HepG2 (cell line): ENCODE results near the gene NTN3. TPM values are rescaled to one million over a fixed set of nuclear protein-coding genes. Genes with fewer than 3 reads are reported as not detected.

Source experiments
- ATAC-seq: fragments of 200-7000 bp; cut with Tn5 transposase; 3 replicates; pipeline ENCODE4 v1.9.1; 2020; ENCODE audit warnings: mild to moderate bottlenecking, moderate library complexity
- BruUV-seq: library from RNA; stranded (reverse); fragments of 400-500 nt; replicated peaks from 2 replicates; lab custom pipeline; 2021; lab: Mats Ljungman, UMichigan
- CTCF ChIA-PET: fragments of 300-600 bp; formaldehyde crosslinking; extraction: SDS; loops from one replicate; lab custom pipeline; 2021; ENCODE audit warnings: low total read pairs, inconsistent platforms, low intra/inter-chr PET ratio; lab: Yijun Ruan, JAX
- POLR2A ChIA-PET: fragments of 350-600 bp; sonication (Branson Sonifier 250); formaldehyde crosslinking; loops from one replicate; lab custom pipeline; 2020; ENCODE audit warnings: antibody characterized with exemption, inconsistent platforms; lab: Yijun Ruan, JAX
- DNase-seq: peaks from one replicate; pipeline ENCODE4 v3.0.0-alpha.2; 2015; ENCODE audit warnings: low spot score
- FAIRE-seq: peaks from 3 replicates; lab custom pipeline; 2011; peaks lifted over from hg19 to GRCh38; lab: Jason Lieb, UNC
- H2AFZ ChIP-seq: one replicate; pipeline ENCODE4 v1.6.1; 2011; ENCODE audit warnings: low read length, inconsistent platforms
- H3K27ac ChIP-seq: fragments of 300-600 bp; 3 replicates; pipeline ENCODE4 v1.8.0; 2011; ENCODE audit warnings: mixed run types, mild to moderate bottlenecking, mixed read lengths, low read length, inconsistent platforms; ENCODE audit not compliant: insufficient read depth; ENCODE audit errors: extremely low read length
- H3K27me3 ChIP-seq, 2 experiments: fragments of 200-600 bp in 1 of 2; 2 replicates in 1 of 2; 3 replicates in 1 of 2; pipeline versions ENCODE4 v1.6.0 to v1.8.0; 2011; ENCODE audit warnings: low read length in 2 of 2, mild to moderate bottlenecking in 2 of 2, moderate library complexity in 2 of 2, inconsistent platforms in 1 of 2; ENCODE audit not compliant: insufficient read depth in 2 of 2, control insufficient read depth in 1 of 2
- H3K36me3 ChIP-seq, 2 experiments: fragments of 200-600 bp in 1 of 2; replicated peaks in 1 of 2; 2 replicates in 1 of 2; 3 replicates in 1 of 2; pipeline versions ENCODE4 v1.5.1 to v1.8.0; 2011; ENCODE audit warnings: low read length in 2 of 2, inconsistent platforms in 1 of 2; ENCODE audit not compliant: insufficient read depth in 2 of 2, control insufficient read depth in 1 of 2
- H3K4me1 ChIP-seq: 2 replicates; pipeline ENCODE4 v1.5.1; 2012; ENCODE audit warnings: low read length, inconsistent platforms; ENCODE audit not compliant: insufficient read depth
- H3K4me2 ChIP-seq: 2 replicates; pipeline ENCODE4 v1.6.0; 2011; ENCODE audit warnings: low read depth, low read length, inconsistent platforms
- H3K4me3 ChIP-seq, 3 experiments: fragments of 200-600 bp in 1 of 3; sonication (generic), shearing (Covaris generic) in 1 of 3; replicated peaks in 1 of 3; 2 replicates each; pipeline ENCODE4 v1.5.1; 2011 to 2016; ENCODE audit warnings: low read length in 3 of 3, inconsistent platforms in 2 of 3, low read depth in 2 of 3, mild to moderate bottlenecking in 2 of 3, control low read depth in 1 of 3, mixed read lengths in 1 of 3; ENCODE audit not compliant: insufficient read depth in 1 of 3
- H3K79me2 ChIP-seq: one replicate; pipeline ENCODE4 v1.6.1; 2011; ENCODE audit warnings: low read length, inconsistent platforms; ENCODE audit not compliant: insufficient read depth
- H3K9ac ChIP-seq: 2 replicates; pipeline ENCODE4 v1.6.0; 2011; ENCODE audit warnings: mild to moderate bottlenecking, low read depth, low read length, inconsistent platforms; ENCODE audit not compliant: insufficient read depth
- H3K9me3 ChIP-seq: 2 replicates; pipeline ENCODE4 v1.5.1; 2012; ENCODE audit warnings: mild to moderate bottlenecking, low read length
- H4K20me1 ChIP-seq: 2 replicates; pipeline ENCODE4 v1.6.0; 2011; ENCODE audit warnings: inconsistent platforms, mild to moderate bottlenecking, low read length, moderate library complexity; ENCODE audit not compliant: insufficient read depth
- CENPX ChIP-seq: sonication (generic); formaldehyde crosslinking; IDR thresholded peaks from 2 replicates; pipeline ENCODE4 v1.9.0; 2021; ENCODE audit warnings: mild to moderate bottlenecking, missing genetic modification reagents, moderate library complexity
- ELF3 ChIP-seq: IDR thresholded peaks from 2 replicates; pipeline ENCODE4 v1.6.1; 2016; ENCODE audit warnings: missing genetic modification reagents, missing compliant biosample characterization
- GABPB1 ChIP-seq: IDR thresholded peaks from 2 replicates; pipeline ENCODE4 v1.6.1; 2016; ENCODE audit warnings: mild to moderate bottlenecking, missing genetic modification reagents, moderate library complexity, missing compliant biosample characterization
- HNRNPL ChIP-seq: fragments of 200-400 bp; formaldehyde crosslinking; IDR thresholded peaks from 2 replicates; pipeline ENCODE4 v1.6.1; 2017; ENCODE audit warnings: mild to moderate bottlenecking, low read depth, low read length
- MIER2 ChIP-seq: IDR thresholded peaks from 2 replicates; pipeline ENCODE4 v1.6.1; 2016; ENCODE audit warnings: missing biosample characterization, missing genetic modification reagents
- MTA1 ChIP-seq: sonication (generic); formaldehyde crosslinking; IDR thresholded peaks from 2 replicates; pipeline ENCODE4 v1.4.0; 2020; ENCODE audit warnings: missing genetic modification reagents, mild to moderate bottlenecking, borderline replicate concordance
- MXI1 ChIP-seq: IDR thresholded peaks from 3 replicates; pipeline ENCODE4 v1.6.1; 2012; ENCODE audit warnings: low read depth, low read length, inconsistent platforms, borderline replicate concordance
- NR2F6 ChIP-seq, 2 experiments: IDR thresholded peaks; 2 replicates each; pipeline ENCODE4 v1.6.1; 2016; ENCODE audit warnings: antibody characterized with exemption in 1 of 2, mild to moderate bottlenecking in 1 of 2
- RARA ChIP-seq: IDR thresholded peaks from 2 replicates; pipeline ENCODE4 v1.6.1; 2016; ENCODE audit warnings: missing genetic modification reagents, missing compliant biosample characterization
- SMC3 ChIP-seq: IDR thresholded peaks from 2 replicates; pipeline ENCODE4 v1.6.1; 2011; ENCODE audit warnings: low read length, improper control_type of control experiment
- SP4 ChIP-seq: sonication (generic); formaldehyde crosslinking; IDR thresholded peaks from 2 replicates; pipeline ENCODE4 v1.8.1; 2023; ENCODE audit warnings: mild to moderate bottlenecking, missing genetic modification reagents
- TEAD3 ChIP-seq: optimal IDR thresholded peaks from 2 replicates; pipeline ENCODE3; 2016; ENCODE audit warnings: borderline replicate concordance
- ZBTB33 ChIP-seq: sonication (generic); formaldehyde crosslinking; IDR thresholded peaks from 2 replicates; pipeline ENCODE4 v1.4.0; 2020; ENCODE audit warnings: missing genetic modification reagents
- ZFP36L2 ChIP-seq: sonication (generic); formaldehyde crosslinking; IDR thresholded peaks from 2 replicates; pipeline ENCODE4 v1.4.0; 2020; ENCODE audit warnings: missing genetic modification reagents
- ZNF484 ChIP-seq: sonication (generic); formaldehyde crosslinking; IDR thresholded peaks from 2 replicates; pipeline ENCODE4 v1.5.1; 2020; ENCODE audit warnings: mild to moderate bottlenecking, low read depth, missing genetic modification reagents, borderline replicate concordance
- ZNF501 ChIP-seq: sonication (generic); formaldehyde crosslinking; IDR thresholded peaks from 2 replicates; pipeline ENCODE4 v1.5.1; 2020; ENCODE audit warnings: mild to moderate bottlenecking, moderate library complexity, missing genetic modification reagents
- ZNF552 ChIP-seq: sonication (generic); formaldehyde crosslinking; IDR thresholded peaks from 2 replicates; pipeline ENCODE4 v1.9.0; 2022; ENCODE audit warnings: missing genetic modification reagents, mild to moderate bottlenecking, borderline replicate concordance
- WGBS: methylation state at CpG from one replicate; pipeline ENCODE4 v1.1.6; 2017; ENCODE audit warnings: low lambda C conversion rate; 5-methylcytosine and 5-hydroxymethylcytosine counted together
- in situ Hi-C: cut with HindIII; loops from 2 replicates; pipeline ENCODE4 v1.10.0; 2017; ENCODE audit warnings: low pct_unique_long_range_greater_than_20kb; ENCODE audit not compliant: extremely low pct_ligation_motif_present
- intact Hi-C: fragments of 100-400 bp; cut with micrococcal nuclease; formaldehyde crosslinking; loops from one replicate; pipeline ENCODE4 v1.10.0; 2022; ENCODE audit not compliant: unreplicated experiment
- polyA plus RNA-seq, 8 experiments: library from polyadenylated mRNA; depleted of rRNA in 3 of 8; stranded (reverse) in 7 of 8; unstranded in 1 of 8; fragments of >200 nt; fragmentation: Illumina TruSeq in 4 of 8; extraction: Trizol in 4 of 8; gene quantifications; 2 replicates each; pipeline versions ENCODE4 v1.2.1 to v1.2.3, GENCODE V29; 2011 to 2016; ENCODE audit warnings: low read depth in 4 of 8, missing spikeins in 1 of 8, mixed read lengths in 1 of 8; ENCODE audit not compliant: insufficient read depth in 1 of 8
- total RNA-seq, 5 experiments: library from RNA; depleted of rRNA; stranded (reverse); fragments of >200 nt; fragmentation: Illumina TruSeq; extraction: Trizol; gene quantifications; 2 replicates each; pipeline ENCODE4 v1.2.3, GENCODE V29; 2016; ENCODE audit warnings: low read depth in 1 of 5

The NTN3 gene
- total and polyA plus RNA-seq, 2 of the 13 experiments (the other 11 are each of a cell fraction or from before 2014, with no cell fraction given): 0.09 to 0.20 TPM

GRCh38 chr16:2500918-2501750, 30.0 kb downstream of the NTN3 start:
- intact Hi-C loops: loop anchor here (1.0 to 10.0 kb wide), 2 partner anchors 71 to 156 kb away; partner anchors contain the start of gene ABCA3
- TF ChIP-seq RARA (CRISPR knock-in tag): 0 out of 2 replicates have a peak, but pooled peaks have one; percentile 6
- TF ChIP-seq MIER2: no peak
- TF ChIP-seq ZBTB33 (CRISPR knock-in tag): peak; percentile 60
- TF ChIP-seq SP4 (CRISPR knock-in tag): peak; percentile 28; the same call in 1 of the 2 replicates
- peak; percentile 21; the same call in 1 of the 2 replicates for TF ChIP-seq MTA1 (CRISPR knock-in tag)
- 0 out of 2 replicates have a peak, but pooled peaks have one; percentile 25 for TF ChIP-seq ZNF501 (CRISPR knock-in tag)
- peak; percentile 15; the same call in 1 of the 2 replicates for TF ChIP-seq ELF3
- TF ChIP-seq CENPX (CRISPR knock-in tag): no peak
- 0 out of 2 replicates have a peak, but pooled peaks have one; percentile 70 for TF ChIP-seq HNRNPL
- TF ChIP-seq TEAD3 (CRISPR knock-in tag): peak; percentile 53
- TF ChIP-seq ZNF552 (CRISPR knock-in tag): 0 out of 2 replicates have a peak, but pooled peaks have one; percentile 23
- peak; percentile 47; the same call in 1 of the 3 replicates for TF ChIP-seq MXI1
- TF ChIP-seq ZFP36L2 (CRISPR knock-in tag): no peak
- no peak for TF ChIP-seq NR2F6 (IDR thresholded peaks at IDR 0.05)
- TF ChIP-seq NR2F6 (CRISPR knock-in tag; IDR thresholded peaks at IDR 0.05): peak; percentile 21; the same call in 1 of the 2 replicates
- TF ChIP-seq GABPB1: peak; percentile 57; the same call in 1 of the 2 replicates
- no peak for TF ChIP-seq ZNF484 (CRISPR knock-in tag)
- peak; percentile 61; the same call in 1 of the 2 replicates for TF ChIP-seq SMC3

More at GRCh38 chr16:2500918-2501750, 30.0 kb downstream of the NTN3 start:
- peak; percentile 68 for FAIRE-seq
- DNase-seq: peak; percentile 64
- POLR2A ChIA-PET: interaction anchor here (0.7 to 1.4 kb wide), 7 partner anchors 12 to 536 kb away, joined by 3 to 7 read pairs (median 5); partner anchors contain the start of genes AMDHD2, ECI1, RPS2 and TBC1D24
- Histone ChIP-seq H4K20me1 (no peaks in the 10 kb centered on the region), H2AFZ (no peak overlapping the region), H3K36me3 (peaks cover 14 to 26% of the 10 kb centered on the region in 2 experiments; a peak in 4 of 5 replicates), H3K27me3 (no peaks in the 10 kb centered on the region), H3K9me3 (no peaks in the 10 kb centered on the region), H3K27ac (no peak overlapping the region), H3K4me3 (peak overlapping the region in 2 of 3 experiments; percentile 26 to 56; a peak in 2 of 6 replicates), H3K4me1 (peaks cover 22% of the 10 kb centered on the region), H3K9ac (no peak overlapping the region; the same call in 1 of the 2 replicates), H3K4me2 (peak overlapping the region; percentile 50; the same call in 1 of the 2 replicates), H3K79me2 (no peaks in the 10 kb centered on the region)
- in situ Hi-C loops: loop anchor here (5.0 kb wide), 1 partner anchor 74 kb away; the partner anchor contains the start of gene CCNF
- BruUV-seq: no TSS peak
- CTCF ChIA-PET: interaction anchor here (0.8 to 2.2 kb wide), 5 partner anchors 26 to 160 kb away, joined by 3 to 28 read pairs (median 8); partner anchors contain the start of genes ABCA3, CCNF and TBC1D24
- ATAC-seq: peak; percentile 91
- WGBS: 75% methylated on average over 2 of the region's 23 CpGs
